ENCODE data around the gene IFT20.

The IFT20 gene

GRCh38 chr17:28280826-28281225 is 54.4 kb downstream of the IFT20 start (continued):
- TF ChIP-seq CTCF (tag by site-specific recombination; IDR thresholded peaks at IDR 0.05) (no peak), ZEB2 (tag by site-specific recombination; IDR thresholded peaks at IDR 0.05) (no peak), ZSCAN4 (tag by site-specific recombination; IDR thresholded peaks at IDR 0.05) (no peak)

- Histone ChIP-seq H3K27ac (ENCODE audit: extremely low read depth, low read depth, low read length) (no peak overlapping the region), H3K36me3 (ENCODE audit: control insufficient read depth in 2 of 2, insufficient read depth in 1 of 2, low read length in 2 of 2) (no peaks in the 10 kb centered on the region), H3K4me1 (ENCODE audit: control insufficient read depth, insufficient read depth, low read length) (peaks cover 10% of the 10 kb centered on the region), H3K9me3 (ENCODE audit: control insufficient read depth, insufficient read depth, low read depth, low read length) (no peaks in the 10 kb centered on the region), H3K4me3 (ENCODE audit: low read depth, low read length) (no peak overlapping the region)
- CTCF ChIA-PET, result interaction anchor here (0.7 kb wide), 1 partner anchor 138 kb away, joined by 3 read pairs; no protein-coding TSS in a partner anchor
- POLR2A ChIA-PET, result no interaction called here
- TF ChIP-seq ZNF596 (tag by site-specific recombination; IDR thresholded peaks at IDR 0.05), result no peak
- no peak for TF ChIP-seq ZNF704 (tag by site-specific recombination; IDR thresholded peaks at IDR 0.05)
- TF ChIP-seq, protein P1, sequence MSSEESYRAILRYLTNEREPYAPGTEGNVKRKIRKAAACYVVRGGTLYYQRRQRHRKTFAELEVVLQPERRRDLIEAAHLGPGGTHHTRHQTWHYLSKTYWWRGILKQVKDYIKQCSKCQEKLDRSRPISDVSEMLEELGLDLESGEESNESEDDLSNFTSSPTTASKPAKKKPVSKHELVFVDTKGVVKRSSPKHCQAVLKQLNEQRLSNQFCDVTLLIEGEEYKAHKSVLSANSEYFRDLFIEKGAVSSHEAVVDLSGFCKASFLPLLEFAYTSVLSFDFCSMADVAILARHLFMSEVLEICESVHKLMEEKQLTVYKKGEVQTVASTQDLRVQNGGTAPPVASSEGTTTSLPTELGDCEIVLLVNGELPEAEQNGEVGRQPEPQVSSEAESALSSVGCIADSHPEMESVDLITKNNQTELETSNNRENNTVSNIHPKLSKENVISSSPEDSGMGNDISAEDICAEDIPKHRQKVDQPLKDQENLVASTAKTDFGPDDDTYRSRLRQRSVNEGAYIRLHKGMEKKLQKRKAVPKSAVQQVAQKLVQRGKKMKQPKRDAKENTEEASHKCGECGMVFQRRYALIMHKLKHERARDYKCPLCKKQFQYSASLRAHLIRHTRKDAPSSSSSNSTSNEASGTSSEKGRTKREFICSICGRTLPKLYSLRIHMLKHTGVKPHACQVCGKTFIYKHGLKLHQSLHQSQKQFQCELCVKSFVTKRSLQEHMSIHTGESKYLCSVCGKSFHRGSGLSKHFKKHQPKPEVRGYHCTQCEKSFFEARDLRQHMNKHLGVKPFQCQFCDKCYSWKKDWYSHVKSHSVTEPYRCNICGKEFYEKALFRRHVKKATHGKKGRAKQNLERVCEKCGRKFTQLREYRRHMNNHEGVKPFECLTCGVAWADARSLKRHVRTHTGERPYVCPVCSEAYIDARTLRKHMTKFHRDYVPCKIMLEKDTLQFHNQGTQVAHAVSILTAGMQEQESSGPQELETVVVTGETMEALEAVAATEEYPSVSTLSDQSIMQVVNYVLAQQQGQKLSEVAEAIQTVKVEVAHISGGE (tag by site-specific recombination; conservative IDR thresholded peaks at IDR 0.05; ENCODE audit: low read depth), result no peak
- TF ChIP-seq ZNF266 (tag by site-specific recombination; IDR thresholded peaks at IDR 0.05; ENCODE audit: low read depth), result no peak
- TF ChIP-seq ZNF362 (tag by site-specific recombination; IDR thresholded peaks at IDR 0.05), result no peak
- TF ChIP-seq ZNF785 (tag by site-specific recombination; IDR thresholded peaks at IDR 0.05), result no peak
- no peak for TF ChIP-seq GLIS2 (tag by site-specific recombination; IDR thresholded peaks at IDR 0.05)
- TF ChIP-seq ZNF623 (tag by site-specific recombination; IDR thresholded peaks at IDR 0.05), result no peak
- TF ChIP-seq ZNF398 (tag by site-specific recombination; IDR thresholded peaks at IDR 0.05), result no peak
- no peak for TF ChIP-seq ZNF664 (tag by site-specific recombination; IDR thresholded peaks at IDR 0.05)
- TF ChIP-seq ZNF488 (tag by site-specific recombination; IDR thresholded peaks at IDR 0.05), result no peak
- no peak for TF ChIP-seq ZNF221 (tag by site-specific recombination; IDR thresholded peaks at IDR 0.05; ENCODE audit: borderline replicate concordance)
- no peak for TF ChIP-seq ZNF837 (tag by site-specific recombination; IDR thresholded peaks at IDR 0.05)
- no peak for TF ChIP-seq ZNF426 (tag by site-specific recombination; IDR thresholded peaks at IDR 0.05)
- TF ChIP-seq ZNF140 (tag by site-specific recombination; IDR thresholded peaks at IDR 0.05), result no peak
- TF ChIP-seq AEBP2 (tag by site-specific recombination; IDR thresholded peaks at IDR 0.05; ENCODE audit: borderline replicate concordance), result no peak
- no peak for TF ChIP-seq HOXC10 (CRISPR knock-in tag; IDR thresholded peaks at IDR 0.05)
- no peak for TF ChIP-seq ZNF624 (tag by site-specific recombination; IDR thresholded peaks at IDR 0.05)
- TF ChIP-seq ZBTB1 (tag by site-specific recombination; IDR thresholded peaks at IDR 0.05), result no peak
- no peak for TF ChIP-seq ZNF600 (tag by site-specific recombination; IDR thresholded peaks at IDR 0.05)
Measured at GRCh38 chr17:28279411-28279810, 55.9 kb downstream of the IFT20 start.

All from HEK293 (cell line).